Heart right ventricle (tissue), 16 donors: Measurements from ENCODE around the gene NTSR1. TPM values are rescaled to one million over a fixed set of nuclear protein-coding genes. Genes with fewer than 3 reads are reported as not detected.

Experiments used
- ATAC-seq, 8 donors: fragments of 200-7000 bp; cut with Tn5 transposase; one replicate each; pipeline ENCODE4 v1.9.1; 2020; ENCODE audit warnings: mild to moderate bottlenecking in 8 of 8, moderate library complexity in 8 of 8, moderate number of reproducible peaks in 1 of 8
- DNase-seq, 2 donors: peaks; one replicate each; pipeline ENCODE4 v3.0.0-alpha.2; 2020
- H3K27ac ChIP-seq, 10 donors: fragments of 200-600 bp; sonication (generic) in 2 of 10; one replicate each; pipeline versions ENCODE4 v1.5.0 to v1.8.0; 2020 to 2022; ENCODE audit warnings: mild to moderate bottlenecking in 3 of 10
- H3K27me3 ChIP-seq, 7 donors: fragments of 200-600 bp; one replicate each; pipeline ENCODE4 v1.8.0; 2021 to 2022; ENCODE audit warnings: mild to moderate bottlenecking in 2 of 7
- H3K36me3 ChIP-seq, 9 donors: fragments of 200-600 bp; sonication (generic) in 1 of 9; one replicate each; pipeline versions ENCODE4 v1.5.0 to v1.8.0; 2020 to 2022; ENCODE audit warnings: mild to moderate bottlenecking in 2 of 9
- H3K4me1 ChIP-seq, 9 donors: fragments of 200-600 bp; sonication (generic) in 1 of 9; one replicate each; pipeline versions ENCODE4 v1.5.0 to v1.8.0; 2020 to 2022; ENCODE audit warnings: mild to moderate bottlenecking in 4 of 9
- H3K4me3 ChIP-seq, 10 donors: fragments of 200-600 bp; sonication (generic) in 2 of 10; one replicate each; pipeline versions ENCODE4 v1.5.0 to v1.8.0; 2020 to 2022; ENCODE audit warnings: mild to moderate bottlenecking in 7 of 10, moderate library complexity in 2 of 10
- H3K9me3 ChIP-seq, 11 donors: fragments of 200-600 bp in 10 of 11; sonication (generic) in 2 of 11; one replicate each; pipeline versions ENCODE4 v1.5.0 to v1.8.0; 2013 to 2022; ENCODE audit warnings: mild to moderate bottlenecking in 2 of 11, control low read depth in 1 of 11, moderate library complexity in 1 of 11
- CTCF ChIP-seq, 9 donors: fragments of 200-600 bp; sonication (generic) in 2 of 9; IDR thresholded peaks; one replicate each; pipeline versions ENCODE4 v1.5.0 to v1.8.0; 2021 to 2022; ENCODE audit warnings: antibody characterized with exemption in 9 of 9, mild to moderate bottlenecking in 5 of 9, moderate library complexity in 1 of 9
- WGBS, 2 donors: extraction: QIAGEN DNeasy Blood & Tissue Kit; methylation state at CpG; one replicate each; pipeline ENCODE4 v1.1.7; 2013; ENCODE audit warnings: inconsistent platforms in 1 of 2; 5-methylcytosine and 5-hydroxymethylcytosine counted together
- intact Hi-C, 10 donors: fragments of 100-400 bp; cut with DNase I; formaldehyde crosslinking; loops; one replicate each; pipeline versions ENCODE4 v1.11.1 to v1.14.2; 2022
- polyA plus RNA-seq, 2 donors: library from polyadenylated mRNA; stranded (reverse); fragments of 200-250 nt; gene quantifications; one replicate each; pipeline ENCODE4 v1.2.3, GENCODE V29; 2013
- total RNA-seq, 10 donors: library from RNA; stranded (reverse); fragmentation: NEBNext Ultra II Directional in 3 of 10; extraction: Animal tissue kit (Norgen Biotek cat#: 25700) in 3 of 10; gene quantifications; one replicate each; pipeline versions ENCODE4 v1.2.1 to v1.2.4, GENCODE V29; 2021 to 2023
- donor health status: Arrhythmogenic right ventricular cardiomyopathy.
- donor health status: ischemic (EF 13 %, LVEDD 7.1; RV severe dilation, severe dysfunction).
- donor health status: healthy with polysubstance abuse.
- donor health status: DM: no; HTN: yes; CAD: no.
- donor health status: DM: no; HTN: no; CAD: no.
- donor health status: ischemic (EF 25% LVEDD 6.9; RV normal size, moderate dysfunction).
- donor health status: ischemic (EF 25% LVEDD 5.7; RV mildly dilated, moderate dysfunction).
- donor health status: healthy.
- donor health status: DM: yes; HTN: yes; CAD: no.
- donor health status: Ischemic cardiomyopathy.
- donor health status: ischemic (EF 35%, LVEDD 5.7; RV mildly dilated, moderate dysfunction).
- donor health status: nonischemic (EF 11% LVEDD 7.7; RV severe dilation, severe dysfunction).
- donor health status: DM: yes; HTN: yes; CAD: no.
- donor health status: PGD.
- donor health status: ischemic (EF 29% LVEDD 5.4; RV normal size, mild dysfunction).
- donor health status: nonischemic (EF 23%, LVEDD 6.1; RV moderate dilation, normal function).

Gene NTSR1
- total and polyA plus RNA-seq, 12 donors = 0.08 TPM; not detected in 10

- H3K4me1 ChIP-seq = peaks cover 0 to 33% (median 13%) of the 10 kb centered on the region in 9 donors
- no peak for TF ChIP-seq CTCF (IDR thresholded peaks at IDR 0.05)
- no peaks in the 10 kb centered on the region for H3K36me3 ChIP-seq
- peaks cover 0 to 79% (median 39%) of the 10 kb centered on the region in 7 donors for H3K27me3 ChIP-seq
- DNase-seq (no peak), ATAC-seq (no peak)
- H3K4me3 ChIP-seq = no peak overlapping the region
- intact Hi-C loops = no loop called here
- WGBS, 2 donors = 80% methylated on average over 19 to 20 of the region's 20 CpGs
- no peak overlapping the region for H3K27ac ChIP-seq
- H3K9me3 ChIP-seq = no peaks in the 10 kb centered on the region
Measured at GRCh38 chr20:62737271-62737811, 28.7 kb downstream of the NTSR1 start.

DNA sequence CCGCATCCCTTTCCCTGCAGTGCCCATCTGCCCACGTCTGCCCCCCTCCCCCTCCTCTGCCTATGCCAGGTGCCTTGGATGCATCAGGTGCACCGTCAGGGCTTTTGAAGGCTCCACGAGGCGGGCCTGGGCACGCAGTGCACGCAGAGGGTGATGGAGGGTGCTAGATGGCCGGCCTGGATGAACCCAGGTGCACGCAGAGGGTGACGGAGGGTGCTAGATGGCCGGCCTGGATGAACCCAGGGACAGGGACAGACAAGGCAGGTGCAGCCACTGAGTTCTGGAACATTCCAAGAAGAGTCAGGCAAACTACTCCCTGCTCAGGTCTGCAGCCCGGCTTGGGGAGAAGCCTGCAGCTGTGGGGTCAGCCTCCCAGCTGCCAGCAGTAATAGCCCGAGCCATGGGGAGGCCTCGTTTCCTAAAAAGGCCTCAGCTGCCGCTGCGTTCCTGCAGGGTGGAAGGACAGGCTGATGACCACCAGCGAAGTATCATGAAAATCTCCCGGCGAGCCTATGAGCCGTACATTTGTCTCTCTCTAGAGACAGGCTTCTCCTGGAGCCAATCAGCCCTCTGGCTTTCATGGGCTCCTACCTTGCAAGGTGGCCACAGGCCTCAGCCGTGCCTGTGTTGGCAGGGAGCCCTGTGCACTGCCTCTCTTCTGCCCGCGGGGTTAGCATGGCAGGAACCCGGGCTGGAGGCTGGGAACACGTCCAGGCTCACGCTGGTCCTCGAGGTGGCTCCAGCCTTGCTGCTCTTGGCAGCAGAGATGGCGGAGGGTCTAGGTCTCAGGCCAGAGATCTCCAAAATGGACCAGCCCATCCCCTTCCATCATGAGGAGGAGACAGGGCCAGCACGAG is 29.6 kb downstream of the NTSR1 start:
- Histone ChIP-seq H3K36me3 (no peaks in the 10 kb centered on the region), H3K27me3 (peaks cover 0 to 80% (median 43%) of the 10 kb centered on the region in 7 donors), H3K27ac (no peak overlapping the region), H3K4me1 (peaks cover 0 to 34% (median 13%) of the 10 kb centered on the region in 9 donors), H3K4me3 (no peak overlapping the region), H3K9me3 (no peaks in the 10 kb centered on the region)
- no peak for ATAC-seq
- DNase-seq = no peak
- no peak for TF ChIP-seq CTCF (IDR thresholded peaks at IDR 0.05)
- intact Hi-C loops = no loop called here
- WGBS, 2 donors = 83 to 87% methylated on average over 29 of the region's 29 CpGs

GRCh38 chr20:62739067-62739466 is 30.4 kb downstream of the NTSR1 start:
- DNase-seq = no peak
- WGBS, 2 donors = 90 to 91% methylated on average over 12 of the region's 12 CpGs
- no peak overlapping the region for H3K4me3 ChIP-seq
- intact Hi-C loops = no loop called here
- no peaks in the 10 kb centered on the region for H3K9me3 ChIP-seq
- TF ChIP-seq CTCF (IDR thresholded peaks at IDR 0.05) = no peak
- peaks cover 0 to 42% (median 13%) of the 10 kb centered on the region in 9 donors for H3K4me1 ChIP-seq
- ATAC-seq = no peak
- peak overlapping the region in 1 of 10 donors; percentile 86 for H3K27ac ChIP-seq
- H3K27me3 ChIP-seq = peaks cover 0 to 80% (median 44%) of the 10 kb centered on the region in 7 donors
- H3K36me3 ChIP-seq = no peaks in the 10 kb centered on the region

DNA sequence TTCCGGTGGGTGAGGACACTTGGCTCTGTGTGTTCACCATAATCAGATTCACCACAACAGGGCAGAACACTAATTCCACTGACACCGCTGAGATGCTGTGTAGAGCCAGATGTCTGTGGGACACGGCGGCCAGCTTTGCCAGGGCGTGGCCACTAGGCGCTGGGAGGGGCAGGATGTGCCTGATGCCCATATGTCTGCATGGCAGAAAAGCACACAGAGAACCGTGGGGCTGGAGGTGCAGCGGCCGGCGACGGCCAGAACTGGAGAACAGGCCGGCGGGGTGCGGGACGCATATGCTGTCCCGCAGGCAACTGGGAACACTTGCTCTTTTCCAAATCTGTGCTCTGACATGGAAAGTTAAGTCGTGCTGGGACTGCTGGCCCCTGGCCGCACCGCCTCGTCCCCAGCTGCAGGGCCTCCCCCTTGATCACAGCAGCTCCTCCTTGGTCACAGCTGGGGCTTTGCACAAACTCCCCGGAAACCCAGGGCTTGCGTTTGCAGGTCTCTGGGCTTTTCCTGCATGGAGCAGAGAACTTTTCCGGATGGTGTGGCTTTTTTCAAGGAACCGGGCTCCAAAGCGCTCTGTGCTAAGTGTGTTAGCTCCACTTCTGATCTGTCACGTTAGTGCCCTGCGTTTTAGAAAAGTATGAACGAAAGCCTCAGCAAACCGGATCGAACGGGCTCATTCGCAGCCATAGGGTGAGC is 31.1 kb downstream of the NTSR1 start:
- ATAC-seq (peak in 6 of 8 donors; percentile 7 to 54 (median 24)), DNase-seq (peak in 1 of 2 donors; percentile 37)
- Histone ChIP-seq H3K4me1 (peaks cover 0 to 42% (median 13%) of the 10 kb centered on the region in 9 donors), H3K9me3 (no peaks in the 10 kb centered on the region), H3K36me3 (no peaks in the 10 kb centered on the region), H3K27ac (peak overlapping the region in 2 of 10 donors; percentile 55 to 86), H3K4me3 (peak overlapping the region in 6 of 10 donors; percentile 1 to 39 (median 12)), H3K27me3 (peaks cover 0 to 76% (median 47%) of the 10 kb centered on the region in 7 donors)
- 51 to 58% methylated on average over 32 of the region's 32 CpGs for WGBS, 2 donors
- TF ChIP-seq CTCF (IDR thresholded peaks at IDR 0.05) = no peak
- intact Hi-C loops = no loop called here
